Measurements from ENCODE around the gene CCT6A.
A peak's percentile ranks its signal among the peaks of the same experiment; 100 is the strongest.
"Not testable (repeated sequence)": the region's sequence is repeated elsewhere in the genome, so short reads cannot be mapped to it uniquely, and the experiment has no call there.

The CCT6A gene

GRCh38 chr7:56077681-56078080 is 26.1 kb downstream of the CCT6A start:
- H3K4me3 ChIP-seq (ENCODE audit: low read depth, low read length), result no peak overlapping the region
- TF ChIP-seq CTCF (IDR thresholded peaks at IDR 0.05; ENCODE audit: low read depth, low read length), result no peak
- in situ Hi-C loops (cut with HindIII; ENCODE audit: low sequenced_read_pairs), result no loop called here
- no peak for DNase-seq (ENCODE audit: low read depth, low spot score)

GRCh38 chr7:56078196-56078595 is 26.6 kb downstream of the CCT6A start:
- in situ Hi-C loops (cut with HindIII; ENCODE audit: low sequenced_read_pairs), result no loop called here
- no peak for DNase-seq (ENCODE audit: low read depth, low spot score)
- TF ChIP-seq CTCF (IDR thresholded peaks at IDR 0.05; ENCODE audit: low read depth, low read length), result no peak
- H3K4me3 ChIP-seq (ENCODE audit: low read depth, low read length), result no peak overlapping the region

GRCh38 chr7:56079450-56080185 is 28.1 kb downstream of the CCT6A start:
- H3K4me3 ChIP-seq (ENCODE audit: low read depth, low read length), result no peak overlapping the region
- peak; percentile 80 for DNase-seq (ENCODE audit: low read depth, low spot score)
- TF ChIP-seq CTCF (IDR thresholded peaks at IDR 0.05; ENCODE audit: low read depth, low read length), result peak; percentile 92
- in situ Hi-C loops (cut with HindIII; ENCODE audit: low sequenced_read_pairs), result no loop called here

GRCh38 chr7:56080726-56081435 is 29.3 kb downstream of the CCT6A start:
- H3K4me3 ChIP-seq (ENCODE audit: low read depth, low read length); DNase-seq (ENCODE audit: low read depth, low spot score); in situ Hi-C loops (cut with HindIII; ENCODE audit: low sequenced_read_pairs): not testable (repeated sequence)

- H3K4me3 ChIP-seq (ENCODE audit: low read depth, low read length), result no peak overlapping the region
- TF ChIP-seq CTCF (IDR thresholded peaks at IDR 0.05; ENCODE audit: low read depth, low read length), result no peak
- no peak for DNase-seq (ENCODE audit: low read depth, low spot score)
- in situ Hi-C loops (cut with HindIII; ENCODE audit: low sequenced_read_pairs), result no loop called here
These were observed 30.2 kb downstream of the CCT6A start for GRCh38 chr7:56081626-56082340.

- in situ Hi-C loops (cut with HindIII; ENCODE audit: low sequenced_read_pairs), result no loop called here
- DNase-seq (ENCODE audit: low read depth, low spot score), result no peak
- H3K4me3 ChIP-seq (ENCODE audit: low read depth, low read length), result no peak overlapping the region
- TF ChIP-seq CTCF (IDR thresholded peaks at IDR 0.05; ENCODE audit: low read depth, low read length), result no peak
These were observed 31.7 kb downstream of the CCT6A start for GRCh38 chr7:56083150-56083785.
